H1 (cell line): Measurements from ENCODE around the gene S100A11. TPM values are rescaled to one million over a fixed set of nuclear protein-coding genes. Genes with fewer than 3 reads are reported as not detected.

Experiments used
- CTCF ChIA-PET: fragments of 300-600 bp; sonication (Branson Sonifier 250); formaldehyde crosslinking; loops from one replicate; lab custom pipeline; 2021; ENCODE audit not compliant: partially characterized antibody; lab: Charles Lee
- POLR2A ChIA-PET: fragments of 300-600 bp; sonication (Branson Sonifier 250); formaldehyde crosslinking; loops from one replicate; lab custom pipeline; 2021; ENCODE audit warnings: inconsistent platforms; ENCODE audit not compliant: partially characterized antibody; lab: Charles Lee
- DNase-seq, 2 experiments: peaks; one replicate each; pipeline versions ENCODE4 v3.0.0 to v3.0.0-alpha.2; 2010 to 2022; ENCODE audit warnings: low spot score in 2 of 2, low read depth in 1 of 2, mixed read lengths in 1 of 2
- FAIRE-seq: peaks from 2 replicates; lab custom pipeline; 2011; peaks lifted over from hg19 to GRCh38; lab: Jason Lieb, UNC
- H2AFZ ChIP-seq: 2 replicates; pipeline ENCODE4 v1.8.1; 2012; ENCODE audit warnings: low read length, inconsistent platforms
- H2AK5ac ChIP-seq: 2 replicates; pipeline ENCODE4 v1.6.1; 2013; ENCODE audit warnings: low read depth, low read length
- H2BK120ac ChIP-seq: replicated peaks from 2 replicates; pipeline ENCODE3; 2013; ENCODE audit warnings: low read depth, low read length, inconsistent platforms
- H2BK12ac ChIP-seq: 2 replicates; pipeline ENCODE4 v1.6.1; 2013; ENCODE audit warnings: low read depth, low read length
- H2BK15ac ChIP-seq: 2 replicates; pipeline ENCODE4 v1.6.1; 2013; ENCODE audit warnings: low read length
- H2BK20ac ChIP-seq: 2 replicates; pipeline ENCODE4 v1.6.1; 2013; ENCODE audit warnings: low read length
- H2BK5ac ChIP-seq: 2 replicates; pipeline ENCODE4 v1.6.1; 2013; ENCODE audit warnings: low read depth, low read length
- H3K14ac ChIP-seq: 2 replicates; pipeline ENCODE4 v1.6.1; 2013; ENCODE audit warnings: inconsistent platforms; ENCODE audit not compliant: insufficient read length
- H3K18ac ChIP-seq: 2 replicates; pipeline ENCODE4 v1.6.1; 2013; ENCODE audit warnings: low read length; ENCODE audit errors: extremely low read depth
- H3K23ac ChIP-seq: 2 replicates; pipeline ENCODE4 v1.6.1; 2013; ENCODE audit warnings: inconsistent platforms; ENCODE audit not compliant: insufficient read length
- H3K23me2 ChIP-seq: 2 replicates; pipeline ENCODE4 v1.6.1; 2013; ENCODE audit warnings: low read depth, low read length
- H3K27ac ChIP-seq: 2 replicates; pipeline ENCODE4 v1.6.1; 2011; ENCODE audit warnings: low read depth, low read length, inconsistent platforms
- H3K27me3 ChIP-seq, 4 experiments: replicated peaks in 1 of 4; 1 replicate in 1 of 4; 2 replicates in 3 of 4; pipeline versions ENCODE4 v1.6.1 to v1.8.1; 2011 to 2013; ENCODE audit warnings: low read length in 3 of 4, mild to moderate bottlenecking in 3 of 4, inconsistent platforms in 2 of 4, mixed read lengths in 2 of 4, moderate library complexity in 1 of 4; ENCODE audit not compliant: control insufficient read depth in 3 of 4, insufficient read depth in 3 of 4; ENCODE audit errors: extremely low read depth in 1 of 4
- H3K36me3 ChIP-seq, 4 experiments: 2 replicates each; pipeline versions ENCODE4 v1.6.1 to v1.8.1; 2011 to 2013; ENCODE audit warnings: mild to moderate bottlenecking in 4 of 4, low read length in 3 of 4, moderate library complexity in 2 of 4, control low read depth in 1 of 4, inconsistent platforms in 1 of 4; ENCODE audit not compliant: insufficient read depth in 4 of 4, control insufficient read depth in 2 of 4
- H3K4ac ChIP-seq: replicated peaks from 2 replicates; pipeline ENCODE3; 2013; ENCODE audit warnings: low read length, low read depth, mixed read lengths, inconsistent platforms; ENCODE audit not compliant: insufficient read length
- H3K4me1 ChIP-seq, 4 experiments: replicated peaks in 1 of 4; 1 replicate in 1 of 4; 2 replicates in 3 of 4; pipeline versions ENCODE4 v1.6.1 to v1.8.1; 2011 to 2013; ENCODE audit warnings: low read length in 3 of 4, inconsistent platforms in 2 of 4, mixed read lengths in 1 of 4; ENCODE audit not compliant: insufficient read depth in 4 of 4, control insufficient read depth in 3 of 4
- H3K4me2 ChIP-seq, 2 experiments: 2 replicates each; pipeline versions ENCODE4 v1.6.1 to v1.8.1; 2011 to 2013; ENCODE audit warnings: low read depth in 2 of 2, low read length in 2 of 2, control low read depth in 1 of 2, inconsistent platforms in 1 of 2, mild to moderate bottlenecking in 1 of 2; ENCODE audit not compliant: insufficient read depth in 1 of 2
- H3K4me3 ChIP-seq, 4 experiments: fragments of 200-600, 300-600 bp in 1 of 4; sonication (generic), shearing (Covaris generic), sonication (Bioruptor Twin) in 1 of 4; 2 replicates each; pipeline versions ENCODE4 v1.5.1 to v1.8.1; 2011 to 2016; ENCODE audit warnings: low read length in 4 of 4, low read depth in 3 of 4, control low read depth in 2 of 4, inconsistent platforms in 2 of 4, mild to moderate bottlenecking in 2 of 4, mixed read lengths in 1 of 4, moderate library complexity in 1 of 4; ENCODE audit not compliant: insufficient read depth in 2 of 4; ENCODE audit errors: extremely low read depth in 1 of 4
- H3K56ac ChIP-seq: replicated peaks from 2 replicates; pipeline ENCODE3; 2013; ENCODE audit warnings: low read depth, mild to moderate bottlenecking, mixed read lengths, low read length, inconsistent platforms; ENCODE audit not compliant: insufficient read length
- H3K79me1 ChIP-seq: 2 replicates; pipeline ENCODE4 v1.6.1; 2013; ENCODE audit warnings: low read depth, low read length, control low read depth
- H3K79me2 ChIP-seq, 2 experiments: 2 replicates each; pipeline versions ENCODE4 v1.6.1 to v1.8.1; 2012 to 2013; ENCODE audit warnings: low read length in 2 of 2, mild to moderate bottlenecking in 2 of 2, inconsistent platforms in 1 of 2; ENCODE audit not compliant: insufficient read depth in 2 of 2, control insufficient read depth in 1 of 2
- H3K9ac ChIP-seq, 4 experiments: replicated peaks in 1 of 4; 1 replicate in 1 of 4; 2 replicates in 3 of 4; pipeline versions ENCODE4 v1.6.1 to v1.8.1; 2011 to 2013; ENCODE audit warnings: low read depth in 3 of 4, low read length in 3 of 4, control low read depth in 2 of 4, mild to moderate bottlenecking in 2 of 4, moderate library complexity in 2 of 4, inconsistent platforms in 1 of 4; ENCODE audit errors: extremely low read depth in 1 of 4
- H3K9me3 ChIP-seq, 2 experiments: 2 replicates each; pipeline versions ENCODE4 v1.6.1 to v1.8.1; 2012 to 2013; ENCODE audit warnings: mild to moderate bottlenecking in 2 of 2, moderate library complexity in 2 of 2, control low read depth in 1 of 2, inconsistent platforms in 1 of 2, low read depth in 1 of 2, low read length in 1 of 2, mixed read lengths in 1 of 2; ENCODE audit not compliant: insufficient read depth in 2 of 2
- H4K20me1 ChIP-seq, 2 experiments: replicated peaks in 1 of 2; 2 replicates each; pipeline versions ENCODE3 to v1.8.1; 2011 to 2013; ENCODE audit warnings: inconsistent platforms in 2 of 2, low read length in 2 of 2, mild to moderate bottlenecking in 1 of 2; ENCODE audit not compliant: insufficient read depth in 2 of 2, control insufficient read depth in 1 of 2
- H4K5ac ChIP-seq: 2 replicates; pipeline ENCODE4 v1.6.1; 2013; ENCODE audit warnings: low read length, low read depth, mixed read lengths, inconsistent platforms; ENCODE audit not compliant: insufficient read length
- H4K8ac ChIP-seq: 2 replicates; pipeline ENCODE4 v1.8.0; 2013; ENCODE audit warnings: mild to moderate bottlenecking, moderate library complexity, low read length, inconsistent platforms; ENCODE audit not compliant: insufficient read depth; ENCODE audit errors: extremely low read depth
- H4K91ac ChIP-seq: replicated peaks from 2 replicates; pipeline ENCODE3; 2013; ENCODE audit warnings: low read length, mixed read lengths, inconsistent platforms; ENCODE audit not compliant: insufficient read length
- ASH2L ChIP-seq: fragments of 200-600, 300-600 bp; sonication (generic); IDR thresholded peaks from one replicate; pipeline ENCODE4 v1.7.1; 2017; ENCODE audit warnings: low read length
- WGBS, 2 experiments: shearing (Covaris generic) in 1 of 2; methylation state at CpG; one replicate each; pipeline versions ENCODE4 v1.1.6 to v1.1.7; 2013 to 2015; ENCODE audit warnings: low lambda C conversion rate in 2 of 2, mixed read lengths in 2 of 2, inconsistent platforms in 1 of 2, low coverage in 1 of 2, missing lambda C conversion rate in 1 of 2; ENCODE audit not compliant: insufficient replicate concordance in 2 of 2, insufficient coverage in 1 of 2, insufficient read length in 1 of 2; ENCODE audit errors: extremely low coverage in 1 of 2, missing lambda C conversion rate in 1 of 2; 5-methylcytosine and 5-hydroxymethylcytosine counted together
- polyA plus RNA-seq, 7 experiments: library from polyadenylated mRNA; depleted of rRNA in 3 of 7; stranded (reverse) in 5 of 7; unstranded in 2 of 7; fragments of >200 nt in 5 of 7; fragments of 200-250 nt in 2 of 7; gene quantifications; 1 replicate in 5 of 7; 2 replicates in 1 of 7; 4 replicates in 1 of 7; pipeline versions ENCODE4 v1.2.1 to v1.2.3, GENCODE V29; 2011 to 2013; ENCODE audit warnings: missing spikeins in 2 of 7, mixed read lengths in 2 of 7
- total RNA-seq: library from RNA; stranded (reverse); fragmentation: NEBNext Ultra II Directional; extraction: Animal tissue kit (Norgen Biotek cat#: 25700); gene quantifications from 2 replicates; pipeline ENCODE4 v1.2.1, GENCODE V29; 2021

The S100A11 gene
- total and polyA plus RNA-seq, 2 of the 8 experiments (the other 6 are each of a cell fraction or from before 2014, with no cell fraction given), result 120 to 343 TPM

DNA sequence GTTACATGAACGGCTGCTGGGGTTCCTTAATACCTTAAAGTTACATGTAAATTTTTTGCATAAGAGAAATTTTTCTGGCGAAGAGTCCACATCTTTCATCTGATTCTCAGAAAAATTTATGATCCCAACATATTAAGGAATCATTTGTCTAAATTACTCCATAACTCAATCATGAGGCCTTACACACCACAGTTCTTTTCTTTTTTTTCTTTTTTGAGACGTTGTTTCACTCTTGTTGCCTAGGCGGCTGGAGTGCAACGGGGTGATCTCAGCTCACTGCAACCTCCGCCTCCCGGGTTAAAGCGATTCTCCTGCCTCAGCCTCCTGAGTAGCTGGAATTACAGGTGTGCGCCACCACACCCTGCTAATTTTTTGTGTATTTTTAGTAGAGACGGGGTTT, 2.1 kb upstream of the S100A11 start:
- no peak for TF ChIP-seq ASH2L
- Histone ChIP-seq H3K18ac (no peak overlapping the region), H2AFZ (no peak overlapping the region), H3K14ac (no peak overlapping the region), H3K27me3 (peaks cover 0 to 6% (median 0%) of the 10 kb centered on the region in 4 experiments; a peak in 4 of 7 replicates), H2BK120ac (no peak overlapping the region), H3K36me3 (no peaks in the 10 kb centered on the region), H3K9me3 (no peaks in the 10 kb centered on the region), H4K5ac (no peak overlapping the region), H4K91ac (no peak overlapping the region), H2AK5ac (no peak overlapping the region), H4K8ac (no peak overlapping the region), H2BK5ac (no peak overlapping the region), H2BK12ac (no peak overlapping the region), H3K27ac (no peak overlapping the region), H3K4me3 (no peak overlapping the region), H2BK20ac (no peak overlapping the region), H3K9ac (no peak overlapping the region), H4K20me1 (no peaks in the 10 kb centered on the region), H3K79me1 (no peaks in the 10 kb centered on the region), H3K4ac (no peak overlapping the region), H3K79me2 (no peaks in the 10 kb centered on the region), H3K23me2 (peaks cover 6% of the 10 kb centered on the region; the same call in 1 of the 2 replicates), H2BK15ac (no peak overlapping the region), H3K4me1 (peaks cover 4 to 16% (median 8%) of the 10 kb centered on the region in 4 experiments), H3K4me2 (no peak overlapping the region), H3K56ac (no peak overlapping the region), H3K23ac (no peak overlapping the region)
- ChIA-PET POLR2A (no interaction called here), CTCF (interaction anchor here (1.6 to 3.7 kb wide), 4 partner anchors 9 to 37 kb away, joined by 5 to 13 read pairs (median 8); no protein-coding TSS in a partner anchor)
- WGBS, 2 experiments, result 94% methylated on average over 10 of the region's 10 CpGs; no CpG with 5 or more reads in 1 of the 2 experiments
- DNase-seq, result no peak
- FAIRE-seq, result no peak
